Measurements from ENCODE around the gene NANOG. TPM values are rescaled to one million over a fixed set of nuclear protein-coding genes. Genes with fewer than 3 reads are reported as not detected.
"Not testable (repeated sequence)": the region's sequence is repeated elsewhere in the genome, so short reads cannot be mapped to it uniquely, and the experiment has no call there.

The NANOG gene
- total and polyA plus RNA-seq, 7 experiments from 2014 or later = 0.51 TPM; not detected in 6

DNA sequence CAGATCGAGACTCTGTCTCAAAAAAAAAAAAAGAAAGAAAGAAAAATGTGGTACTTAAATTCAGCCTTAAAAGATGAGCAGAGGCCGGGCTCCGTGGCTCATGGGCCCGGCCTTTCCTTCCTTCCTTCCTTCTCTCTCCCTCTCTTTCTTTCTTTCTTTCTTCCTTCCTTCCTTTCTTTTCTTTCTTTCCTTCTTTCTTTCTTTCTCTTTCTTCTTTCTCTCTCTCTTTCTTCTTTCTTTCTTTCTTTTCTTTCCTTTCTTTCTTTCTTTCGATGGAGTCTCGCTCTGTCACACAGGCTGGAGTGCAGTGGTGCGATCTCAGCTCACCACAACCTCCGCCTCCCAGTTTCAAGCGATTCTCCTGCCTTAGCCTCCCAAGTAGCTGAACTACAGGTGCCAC, 5.8 kb upstream of the NANOG start:
- H3K36me3 ChIP-seq (ENCODE audit: control insufficient read depth in 2 of 3, insufficient read depth in 3 of 3, low read length in 3 of 3); H3K4me1 Mint-ChIP-seq; POLR2A ChIA-PET; H3K4me3 Mint-ChIP-seq; CTCF ChIA-PET; H3K27ac ChIP-seq (ENCODE audit: low read depth, low read length); H3K36me3 Mint-ChIP-seq; DNase-seq; H3K27me3 ChIP-seq (ENCODE audit: control insufficient read depth in 2 of 2, insufficient read depth in 2 of 2, low read length in 2 of 2); ATAC-seq; H3K9me3 ChIP-seq (ENCODE audit: control insufficient read depth in 2 of 3, low read length in 3 of 3); H3K4me1 ChIP-seq (ENCODE audit: control insufficient read depth in 2 of 2, insufficient read depth in 2 of 2, low read length in 2 of 2); H3K4me3 ChIP-seq (ENCODE audit: low read length); H3K27ac Mint-ChIP-seq; H3K9me3 Mint-ChIP-seq; intact Hi-C loops (cut with micrococcal nuclease): not testable (repeated sequence)
- H3K27me3 Mint-ChIP-seq = peaks cover 4 to 18% (median 6%) of the 10 kb centered on the region in 5 donors

DNA sequence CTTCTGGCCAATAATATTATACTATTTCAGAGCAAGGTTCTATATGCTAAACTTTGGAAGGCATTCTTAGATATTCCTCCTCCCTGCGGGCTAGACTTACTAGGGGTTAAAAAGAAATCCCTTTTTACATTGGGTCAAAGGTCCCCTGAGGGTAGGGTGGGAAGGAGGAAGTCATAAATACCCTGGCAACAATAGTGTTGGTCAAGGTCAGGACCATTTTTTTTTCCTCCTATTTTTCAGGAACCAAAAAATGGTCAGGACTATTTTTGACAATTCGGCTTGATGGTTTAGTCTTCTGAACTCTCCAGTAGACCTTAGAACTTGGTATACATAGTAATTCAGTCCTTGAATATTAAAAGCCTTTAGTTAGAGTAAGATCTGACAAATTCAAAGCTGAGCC, 4.5 kb upstream of the NANOG start:
- Mint-ChIP-seq H3K27ac (no peak overlapping the region), H3K4me1 (no peaks in the 10 kb centered on the region), H3K27me3 (peaks cover 4 to 18% (median 6%) of the 10 kb centered on the region in 5 donors), H3K9me3 (peaks cover 0 to 1% (median 0%) of the 10 kb centered on the region in 11 donors), H3K36me3 (no peaks in the 10 kb centered on the region), H3K4me3 (no peak overlapping the region)
- H3K27ac ChIP-seq (ENCODE audit: low read depth, low read length) = no peak overlapping the region
- ChIA-PET CTCF (no interaction called here), POLR2A (no interaction called here)
- H3K9me3 ChIP-seq (ENCODE audit: control insufficient read depth in 2 of 3, low read length in 3 of 3) = no peaks in the 10 kb centered on the region
- H3K4me1 ChIP-seq (ENCODE audit: control insufficient read depth in 2 of 2, insufficient read depth in 2 of 2, low read length in 2 of 2) = no peaks in the 10 kb centered on the region
- DNase-seq (no peak), ATAC-seq (no peak)
- no peaks in the 10 kb centered on the region for H3K36me3 ChIP-seq (ENCODE audit: control insufficient read depth in 2 of 3, insufficient read depth in 3 of 3, low read length in 3 of 3)
- intact Hi-C loops (cut with micrococcal nuclease) = no loop called here
- H3K4me3 ChIP-seq (ENCODE audit: low read length) = no peak overlapping the region
- H3K27me3 ChIP-seq (ENCODE audit: control insufficient read depth in 2 of 2, insufficient read depth in 2 of 2, low read length in 2 of 2) = no peaks in the 10 kb centered on the region

DNA sequence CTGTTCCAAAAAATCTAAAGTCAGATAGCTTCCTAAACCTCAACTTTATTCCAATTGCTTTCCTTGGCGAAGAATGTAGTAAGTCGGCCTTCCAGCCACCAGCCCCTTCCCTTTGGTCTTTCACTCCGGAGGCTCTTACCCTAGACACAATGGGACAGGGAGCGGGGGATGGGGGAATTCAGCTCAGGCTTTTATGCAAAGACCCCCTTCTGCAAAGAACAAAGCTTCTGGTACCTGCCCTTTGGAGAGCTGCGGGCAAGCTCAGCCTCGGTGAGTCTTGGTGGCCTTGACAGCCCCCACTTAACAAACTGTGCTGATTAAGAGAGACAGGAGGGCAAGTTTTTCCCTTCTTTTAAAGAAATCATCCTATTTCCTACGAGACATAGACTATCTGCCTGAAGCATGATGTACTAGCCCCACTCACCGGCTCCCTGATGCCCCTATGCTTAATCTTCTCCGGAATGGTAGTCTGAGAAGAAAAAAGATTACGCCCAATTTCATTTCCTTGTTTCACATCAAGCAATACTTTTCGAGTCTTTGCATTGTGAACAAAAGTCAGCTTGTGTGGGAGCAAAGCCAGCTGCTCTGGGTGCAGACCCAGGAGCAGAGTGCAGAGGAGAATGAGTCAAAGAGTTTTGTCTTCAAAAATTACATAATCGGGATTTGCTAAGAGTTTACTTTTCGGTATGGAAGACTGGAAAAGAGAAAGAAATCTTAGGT, 1.5 kb upstream of the NANOG start:
- POLR2A ChIA-PET = no interaction called here
- H3K9me3 ChIP-seq (ENCODE audit: control insufficient read depth in 2 of 3, low read length in 3 of 3) = no peaks in the 10 kb centered on the region
- no peak overlapping the region for H3K27ac ChIP-seq (ENCODE audit: low read depth, low read length)
- ATAC-seq (no peak), DNase-seq (no peak)
- H3K36me3 ChIP-seq (ENCODE audit: control insufficient read depth in 2 of 3, insufficient read depth in 3 of 3, low read length in 3 of 3) = no peaks in the 10 kb centered on the region
- H3K27me3 Mint-ChIP-seq = peaks cover 6 to 22% (median 7%) of the 10 kb centered on the region in 5 donors
- H3K4me1 Mint-ChIP-seq = no peaks in the 10 kb centered on the region
- no peaks in the 10 kb centered on the region for H3K4me1 ChIP-seq (ENCODE audit: control insufficient read depth in 2 of 2, insufficient read depth in 2 of 2, low read length in 2 of 2)
- peaks cover 0 to 1% (median 0%) of the 10 kb centered on the region in 11 donors for H3K9me3 Mint-ChIP-seq
- no peak overlapping the region for H3K4me3 Mint-ChIP-seq
- no peak overlapping the region for H3K27ac Mint-ChIP-seq
- H3K27me3 ChIP-seq (ENCODE audit: control insufficient read depth in 2 of 2, insufficient read depth in 2 of 2, low read length in 2 of 2) = no peaks in the 10 kb centered on the region
- CTCF ChIA-PET = no interaction called here
- no peaks in the 10 kb centered on the region for H3K36me3 Mint-ChIP-seq
- intact Hi-C loops (cut with micrococcal nuclease) = no loop called here
- no peak overlapping the region for H3K4me3 ChIP-seq (ENCODE audit: low read length)

DNA sequence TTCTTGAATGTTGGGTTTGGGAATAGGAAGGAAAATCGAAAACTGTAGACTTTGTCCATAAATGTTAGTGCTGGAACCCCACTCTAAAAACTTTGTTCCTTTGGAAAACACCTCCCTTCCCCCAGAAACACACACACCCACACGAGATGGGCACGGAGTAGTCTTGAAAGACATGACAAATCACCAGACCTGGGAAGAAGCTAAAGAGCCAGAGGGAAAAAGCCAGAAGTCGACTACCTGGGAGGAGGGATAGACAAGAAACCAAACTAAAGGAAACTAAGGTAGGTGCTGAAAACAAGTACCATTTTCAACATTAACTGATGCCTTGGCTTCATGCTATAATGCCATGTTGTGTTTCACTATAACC, 925 bp upstream of the NANOG start:
- H3K27me3 Mint-ChIP-seq = peaks cover 6 to 22% (median 7%) of the 10 kb centered on the region in 5 donors
- CTCF ChIA-PET = no interaction called here
- ATAC-seq = no peak
- no peak for DNase-seq
- H3K4me1 ChIP-seq (ENCODE audit: control insufficient read depth in 2 of 2, insufficient read depth in 2 of 2, low read length in 2 of 2) = no peaks in the 10 kb centered on the region
- no peak overlapping the region for H3K4me3 Mint-ChIP-seq
- H3K4me3 ChIP-seq (ENCODE audit: low read length) = no peak overlapping the region
- H3K27me3 ChIP-seq (ENCODE audit: control insufficient read depth in 2 of 2, insufficient read depth in 2 of 2, low read length in 2 of 2) = no peaks in the 10 kb centered on the region
- H3K9me3 Mint-ChIP-seq = peaks cover 0 to 1% (median 0%) of the 10 kb centered on the region in 11 donors
- H3K9me3 ChIP-seq (ENCODE audit: control insufficient read depth in 2 of 3, low read length in 3 of 3) = no peaks in the 10 kb centered on the region
- intact Hi-C loops (cut with micrococcal nuclease) = no loop called here
- H3K27ac Mint-ChIP-seq = no peak overlapping the region
- H3K36me3 Mint-ChIP-seq = no peaks in the 10 kb centered on the region
- no peaks in the 10 kb centered on the region for H3K4me1 Mint-ChIP-seq
- H3K36me3 ChIP-seq (ENCODE audit: control insufficient read depth in 2 of 3, insufficient read depth in 3 of 3, low read length in 3 of 3) = no peaks in the 10 kb centered on the region
- H3K27ac ChIP-seq (ENCODE audit: low read depth, low read length) = no peak overlapping the region
- POLR2A ChIA-PET = no interaction called here

DNA sequence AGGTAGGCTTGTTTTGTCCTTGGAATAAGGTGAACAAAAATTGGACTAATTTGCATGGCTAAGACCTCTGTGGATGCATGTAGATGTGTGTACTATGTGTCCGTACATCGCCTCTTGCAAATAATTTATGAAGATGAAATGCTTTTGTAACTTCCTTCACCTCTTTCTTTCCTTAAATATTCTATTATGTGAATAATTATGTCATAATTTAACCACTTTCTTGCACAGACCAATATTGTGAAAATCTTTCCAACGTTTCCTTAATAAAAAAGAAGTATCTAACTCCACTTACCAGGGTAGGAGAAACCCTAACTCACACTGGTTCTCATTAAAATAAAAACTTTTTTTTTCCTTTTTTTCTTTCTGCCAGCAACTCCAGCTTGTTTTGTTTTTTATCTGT, 4.0 kb downstream of the NANOG start:
- DNase-seq = no peak
- peaks cover 0 to under 1% (median 0%) of the 10 kb centered on the region in 11 donors for H3K9me3 Mint-ChIP-seq
- Histone ChIP-seq H3K9me3 (ENCODE audit: control insufficient read depth in 2 of 3, low read length in 3 of 3) (no peaks in the 10 kb centered on the region), H3K4me1 (ENCODE audit: control insufficient read depth in 2 of 2, insufficient read depth in 2 of 2, low read length in 2 of 2) (no peaks in the 10 kb centered on the region), H3K27me3 (ENCODE audit: control insufficient read depth in 2 of 2, insufficient read depth in 2 of 2, low read length in 2 of 2) (no peaks in the 10 kb centered on the region), H3K36me3 (ENCODE audit: control insufficient read depth in 2 of 3, insufficient read depth in 3 of 3, low read length in 3 of 3) (no peaks in the 10 kb centered on the region), H3K27ac (ENCODE audit: low read depth, low read length) (no peak overlapping the region), H3K4me3 (ENCODE audit: low read length) (no peak overlapping the region)
- ATAC-seq = no peak
- H3K27ac Mint-ChIP-seq = no peak overlapping the region
- H3K27me3 Mint-ChIP-seq = peaks cover 0 to 6% (median 3%) of the 10 kb centered on the region in 5 donors
- peaks cover 0 to 2% (median 0%) of the 10 kb centered on the region in 7 donors for H3K4me1 Mint-ChIP-seq
- no peak overlapping the region for H3K4me3 Mint-ChIP-seq
- H3K36me3 Mint-ChIP-seq = no peaks in the 10 kb centered on the region
- intact Hi-C loops (cut with micrococcal nuclease) = no loop called here
- ChIA-PET CTCF (no interaction called here), POLR2A (interaction anchor here (0.6 kb wide), 1 partner anchor 15 kb away, joined by 4 read pairs; no protein-coding TSS in a partner anchor)

DNA sequence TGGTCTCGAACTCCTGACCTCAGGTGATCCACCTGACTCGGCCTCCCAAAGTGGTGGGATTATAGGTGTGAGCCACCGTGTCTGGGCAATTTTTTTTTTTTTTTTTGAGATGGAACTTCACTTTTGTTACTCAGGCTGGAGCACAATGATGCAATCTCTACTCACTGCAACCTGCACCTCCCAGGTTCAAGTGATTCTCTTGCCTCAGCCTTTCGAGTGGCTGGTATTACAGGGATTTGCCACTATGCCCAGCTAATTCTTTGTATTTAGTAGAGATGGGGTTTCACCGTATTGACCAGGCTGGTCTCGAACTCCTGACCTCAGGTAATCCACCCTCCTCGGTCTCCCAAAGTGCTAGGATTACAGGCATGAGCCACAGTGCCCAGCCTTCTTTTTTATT, 8.1 kb downstream of the NANOG start:
- ATAC-seq; H3K36me3 Mint-ChIP-seq; H3K4me1 ChIP-seq (ENCODE audit: control insufficient read depth in 2 of 2, insufficient read depth in 2 of 2, low read length in 2 of 2); H3K4me3 Mint-ChIP-seq; POLR2A ChIA-PET; H3K9me3 Mint-ChIP-seq; H3K27me3 Mint-ChIP-seq; CTCF ChIA-PET; H3K9me3 ChIP-seq (ENCODE audit: control insufficient read depth in 2 of 3, low read length in 3 of 3); H3K36me3 ChIP-seq (ENCODE audit: control insufficient read depth in 2 of 3, insufficient read depth in 3 of 3, low read length in 3 of 3); DNase-seq; H3K27ac Mint-ChIP-seq; H3K4me3 ChIP-seq (ENCODE audit: low read length); intact Hi-C loops (cut with micrococcal nuclease); H3K27me3 ChIP-seq (ENCODE audit: control insufficient read depth in 2 of 2, insufficient read depth in 2 of 2, low read length in 2 of 2); H3K27ac ChIP-seq (ENCODE audit: low read depth, low read length); H3K4me1 Mint-ChIP-seq: not testable (repeated sequence)

DNA sequence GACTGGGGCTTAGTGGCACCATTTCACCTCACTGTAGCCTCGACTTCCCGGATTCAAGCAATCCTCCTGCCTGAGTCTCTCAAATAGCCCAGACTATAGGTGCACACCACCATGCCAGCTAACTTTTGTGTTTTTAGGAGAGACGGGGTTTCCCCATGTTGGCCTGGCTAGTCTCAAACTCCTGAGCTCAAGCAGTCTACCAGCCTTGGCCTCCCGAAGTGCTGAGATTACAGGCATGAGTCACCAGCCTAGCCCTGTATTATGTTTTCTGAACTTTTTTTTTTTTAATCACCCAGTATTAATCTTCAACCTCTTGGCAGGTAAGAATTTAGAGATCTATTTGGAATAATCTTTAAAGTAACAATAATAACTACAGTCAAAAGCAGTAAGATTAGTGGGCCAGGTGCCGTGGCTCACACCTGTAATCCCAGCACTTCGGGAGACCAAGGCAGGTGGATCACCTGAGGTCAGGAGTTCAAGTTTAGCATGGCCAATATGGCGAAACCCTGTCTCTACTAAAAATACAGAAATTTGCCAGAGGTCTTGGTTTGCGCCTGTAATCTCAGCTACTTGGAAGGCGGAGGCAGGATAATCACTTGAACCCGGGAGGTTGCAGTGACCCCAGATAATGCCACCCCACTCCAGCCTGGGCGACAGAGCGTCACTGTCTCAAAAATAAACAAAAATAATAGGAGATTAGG, 8.6 kb downstream of the NANOG start:
- Histone ChIP-seq H3K36me3 (ENCODE audit: control insufficient read depth in 2 of 3, insufficient read depth in 3 of 3, low read length in 3 of 3) (no peaks in the 10 kb centered on the region), H3K27me3 (ENCODE audit: control insufficient read depth in 2 of 2, insufficient read depth in 2 of 2, low read length in 2 of 2) (no peaks in the 10 kb centered on the region), H3K4me3 (ENCODE audit: low read length) (no peak overlapping the region), H3K9me3 (ENCODE audit: control insufficient read depth in 2 of 3, low read length in 3 of 3) (no peaks in the 10 kb centered on the region), H3K4me1 (ENCODE audit: control insufficient read depth in 2 of 2, insufficient read depth in 2 of 2, low read length in 2 of 2) (no peaks in the 10 kb centered on the region), H3K27ac (ENCODE audit: low read depth, low read length) (no peak overlapping the region)
- Mint-ChIP-seq H3K4me1 (peaks cover 0 to 2% (median 0%) of the 10 kb centered on the region in 7 donors), H3K27me3 (no peaks in the 10 kb centered on the region), H3K4me3 (no peak overlapping the region), H3K9me3 (no peaks in the 10 kb centered on the region), H3K36me3 (no peaks in the 10 kb centered on the region), H3K27ac (no peak overlapping the region)
- CTCF ChIA-PET = no interaction called here
- no peak for ATAC-seq
- intact Hi-C loops (cut with micrococcal nuclease) = no loop called here
- POLR2A ChIA-PET = no interaction called here
- DNase-seq = no peak

Measured in naive thymus-derived CD4-positive, alpha-beta T cell (primary cell).